Adrenal gland (tissue), 12 donors: ENCODE results near the gene SLC6A12. TPM values are rescaled to one million over a fixed set of nuclear protein-coding genes. Genes with fewer than 3 reads are reported as not detected.

Source experiments
- DNase-seq, 7 donors: peaks; one replicate each; pipeline ENCODE4 v3.0.0-alpha.2; 2019 to 2020
- H3K27ac ChIP-seq, 5 donors: fragments of 200-600 bp; sonication (generic) in 4 of 5; 1 replicate in 3 of 5; 2 replicates in 2 of 5; pipeline versions ENCODE4 v1.5.1 to v1.8.0; 2016 to 2020; ENCODE audit warnings: mild to moderate bottlenecking in 1 of 5
- H3K27me3 ChIP-seq: fragments of 200-600 bp; 2 replicates; pipeline ENCODE4 v1.8.0; 2021
- H3K36me3 ChIP-seq, 2 donors: fragments of 200-600 bp; replicated peaks in 1 of 2; 1 replicate in 1 of 2; 2 replicates in 1 of 2; pipeline versions ENCODE4 v1.5.1 to v1.8.0; 2018 to 2022
- H3K4me1 ChIP-seq, 2 donors: fragments of 200-600 bp; replicated peaks in 1 of 2; 1 replicate in 1 of 2; 2 replicates in 1 of 2; pipeline versions ENCODE4 v1.5.1 to v1.8.0; 2018 to 2021
- H3K4me3 ChIP-seq, 4 donors: fragments of 200-600 bp; sonication (generic) in 3 of 4; one replicate each; pipeline ENCODE4 v1.5.1; 2016 to 2018
- H3K9me3 ChIP-seq, 3 donors: fragments of 200-600 bp; sonication (generic) in 1 of 3; replicated peaks in 1 of 3; 1 replicate in 2 of 3; 2 replicates in 1 of 3; pipeline versions ENCODE4 v1.5.1 to v1.8.0; 2016 to 2021
- CTCF ChIP-seq, 6 experiments: fragments of 450-650 bp in 4 of 6; fragments of 200-600 bp in 2 of 6; sonication (generic) in 1 of 6; IDR thresholded peaks; 1 replicate in 5 of 6; 2 replicates in 1 of 6; pipeline versions ENCODE4 v1.5.1 to v1.8.0; 2016 to 2021; ENCODE audit warnings: antibody characterized with exemption in 6 of 6, mild to moderate bottlenecking in 2 of 6, moderate library complexity in 1 of 6
- POLR2A ChIP-seq, 2 donors: fragments of 450-650 bp; IDR thresholded peaks; one replicate each; pipeline ENCODE4 v1.6.1; 2017; ENCODE audit warnings: antibody characterized with exemption in 2 of 2, mild to moderate bottlenecking in 2 of 2, moderate library complexity in 1 of 2
- WGBS, 4 donors: extraction: QIAGEN DNeasy Blood & Tissue Kit in 2 of 4; methylation state at CpG; one replicate each; pipeline versions ENCODE4 v1.1.5 to v1.1.7; 2013 to 2017; 5-methylcytosine and 5-hydroxymethylcytosine counted together
- intact Hi-C, 2 donors: fragments of 100-400 bp; cut with DNase I; formaldehyde crosslinking; loops; one replicate each; pipeline versions ENCODE4 v1.14.1 to v1.15.0; 2022 to 2023
- polyA plus RNA-seq, 3 donors: library from polyadenylated mRNA; stranded (reverse); fragments of 200-250 nt in 2 of 3; fragments of 350-450 nt in 1 of 3; fragmentation: Illumina TruSeq in 1 of 3; extraction: RNeasy Lipid Tissue Mini Kit (QIAGEN cat#74804) in 1 of 3; gene quantifications; one replicate each; pipeline ENCODE4 v1.2.3, GENCODE V29; 2013 to 2014
- total RNA-seq, 9 donors: library from RNA; depleted of rRNA in 4 of 9; stranded (reverse); fragments of >200 nt in 4 of 9; fragments of 120-200 nt in 1 of 9; fragmentation: NEBNext Ultra II Directional in 1 of 9; extraction: Animal tissue kit (Norgen Biotek cat#: 25700) in 1 of 9; gene quantifications; one replicate each; pipeline versions ENCODE4 v1.1.0 to v1.2.4, GENCODE V29; 2013 to 2023
- donor health status: healthy with polysubstance abuse.
- donor health status: Bipolar disorder and iron deficiency.
- donor health status: DM: yes; HTN: yes; CAD: no.
- donor health status: DM: no; HTN: no; CAD: no.
- donor health status: DM: no; HTN: no; CAD: no.
- donor health status: DM: yes; HTN: yes; CAD: no.

The SLC6A12 gene
- total and polyA plus RNA-seq, 12 donors, result 0.33 to 4.3 (median 1.4) TPM

- Histone ChIP-seq H3K4me1 (no peaks in the 10 kb centered on the region), H3K9me3 (no peaks in the 10 kb centered on the region), H3K36me3 (no peaks in the 10 kb centered on the region), H3K27me3 (no peaks in the 10 kb centered on the region), H3K27ac (no peak overlapping the region), H3K4me3 (no peak overlapping the region)
- intact Hi-C loops, result no loop called here
- 65 to 77% (median 67%) methylated on average over 10 to 14 of the region's 14 CpGs for WGBS, 4 donors
- peak in 1 of 7 donors; percentile 23 for DNase-seq
- TF ChIP-seq CTCF (IDR thresholded peaks at IDR 0.05) (no peak), POLR2A (IDR thresholded peaks at IDR 0.05) (no peak)
Measured at GRCh38 chr12:230925-231671, 17.1 kb upstream of the SLC6A12 start.

- no peaks in the 10 kb centered on the region for H3K9me3 ChIP-seq
- no peaks in the 10 kb centered on the region for H3K27me3 ChIP-seq
- H3K4me3 ChIP-seq, result no peak overlapping the region
- intact Hi-C loops, result no loop called here
- no peak overlapping the region for H3K27ac ChIP-seq
- TF ChIP-seq CTCF (IDR thresholded peaks at IDR 0.05) (no peak), POLR2A (IDR thresholded peaks at IDR 0.05) (no peak)
- DNase-seq, result peak in 1 of 7 donors; percentile 25
- no peaks in the 10 kb centered on the region for H3K4me1 ChIP-seq
- H3K36me3 ChIP-seq, result no peaks in the 10 kb centered on the region
- WGBS, 4 donors, result 76 to 79% (median 79%) methylated on average over 21 to 26 of the region's 26 CpGs
Measured at GRCh38 chr12:229441-230191, 15.7 kb upstream of the SLC6A12 start.

- H3K27ac ChIP-seq, result no peak overlapping the region
- WGBS, 4 donors, result 58 to 90% (median 81%) methylated on average over 3 of the region's 3 CpGs
- H3K27me3 ChIP-seq, result no peaks in the 10 kb centered on the region
- intact Hi-C loops, result no loop called here
- DNase-seq, result peak in 1 of 7 donors; percentile 21
- no peaks in the 10 kb centered on the region for H3K9me3 ChIP-seq
- H3K36me3 ChIP-seq, result no peaks in the 10 kb centered on the region
- H3K4me1 ChIP-seq, result no peaks in the 10 kb centered on the region
- TF ChIP-seq POLR2A (IDR thresholded peaks at IDR 0.05) (no peak), CTCF (IDR thresholded peaks at IDR 0.05) (no peak)
- no peak overlapping the region for H3K4me3 ChIP-seq
Measured at GRCh38 chr12:228846-229200, 14.9 kb upstream of the SLC6A12 start.

- Histone ChIP-seq H3K27ac (no peak overlapping the region), H3K4me3 (no peak overlapping the region), H3K4me1 (no peaks in the 10 kb centered on the region), H3K36me3 (no peaks in the 10 kb centered on the region), H3K9me3 (no peaks in the 10 kb centered on the region), H3K27me3 (no peaks in the 10 kb centered on the region)
- TF ChIP-seq POLR2A (IDR thresholded peaks at IDR 0.05), result no peak
- no peak for TF ChIP-seq CTCF (IDR thresholded peaks at IDR 0.05)
- WGBS, 4 donors, result 71 to 80% (median 76%) methylated on average over 17 to 18 of the region's 18 CpGs
- DNase-seq, result peak in 1 of 7 donors; percentile 21
- intact Hi-C loops, result no loop called here
Measured at GRCh38 chr12:227923-228845, 14.2 kb upstream of the SLC6A12 start.
